Measurements from ENCODE around the gene RAP1GAP2.

DNA sequence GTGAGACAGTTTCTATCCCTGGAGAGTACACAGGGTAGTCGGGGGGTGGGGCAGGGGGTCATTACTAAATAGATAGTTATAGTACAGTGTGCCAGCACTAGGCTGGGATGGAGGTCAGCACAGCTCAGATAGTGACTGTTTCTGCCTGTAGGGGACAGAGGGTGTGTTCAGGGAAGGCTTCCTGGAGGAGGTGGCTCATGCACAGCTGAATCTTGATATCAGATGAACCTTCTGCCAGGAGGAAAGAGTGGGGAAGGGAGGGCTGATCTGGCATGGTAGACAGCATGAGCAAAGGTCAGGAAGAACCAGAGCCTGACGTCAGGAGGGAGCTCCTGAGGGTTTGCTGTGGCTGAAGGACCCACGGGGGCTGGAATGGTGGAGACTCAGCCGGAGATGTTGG, 210.6 kb downstream of the RAP1GAP2 start:
- TF ChIP-seq, protein P1, sequence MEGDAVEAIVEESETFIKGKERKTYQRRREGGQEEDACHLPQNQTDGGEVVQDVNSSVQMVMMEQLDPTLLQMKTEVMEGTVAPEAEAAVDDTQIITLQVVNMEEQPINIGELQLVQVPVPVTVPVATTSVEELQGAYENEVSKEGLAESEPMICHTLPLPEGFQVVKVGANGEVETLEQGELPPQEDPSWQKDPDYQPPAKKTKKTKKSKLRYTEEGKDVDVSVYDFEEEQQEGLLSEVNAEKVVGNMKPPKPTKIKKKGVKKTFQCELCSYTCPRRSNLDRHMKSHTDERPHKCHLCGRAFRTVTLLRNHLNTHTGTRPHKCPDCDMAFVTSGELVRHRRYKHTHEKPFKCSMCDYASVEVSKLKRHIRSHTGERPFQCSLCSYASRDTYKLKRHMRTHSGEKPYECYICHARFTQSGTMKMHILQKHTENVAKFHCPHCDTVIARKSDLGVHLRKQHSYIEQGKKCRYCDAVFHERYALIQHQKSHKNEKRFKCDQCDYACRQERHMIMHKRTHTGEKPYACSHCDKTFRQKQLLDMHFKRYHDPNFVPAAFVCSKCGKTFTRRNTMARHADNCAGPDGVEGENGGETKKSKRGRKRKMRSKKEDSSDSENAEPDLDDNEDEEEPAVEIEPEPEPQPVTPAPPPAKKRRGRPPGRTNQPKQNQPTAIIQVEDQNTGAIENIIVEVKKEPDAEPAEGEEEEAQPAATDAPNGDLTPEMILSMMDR (IDR thresholded peaks at IDR 0.05): no peak
- no peak for TF ChIP-seq POLR2A (IDR thresholded peaks at IDR 0.05)
